Activated CD4-positive, CD25-positive, alpha-beta regulatory T cell treated with anti-CD3 and anti-CD28 coated beads, Interleukin-2, amount 50 U/mL, for 72 hours (primary cell): ENCODE measurements around the gene LYSMD2.

Experiments used
- DNase-seq: peaks from one replicate; pipeline ENCODE4 v3.0.0; 2021

LYSMD2 gene

GRCh38 chr15:51751697-51752683 lies 14.5 kb upstream of the LYSMD2 start:
- DNase-seq: no peak

GRCh38 chr15:51750792-51751696 lies 13.6 kb upstream of the LYSMD2 start, which contains the start of gene TMOD2:
Gene TMOD2, plus strand, starts transcription at chr15:51751597. Its CDS starts 14,845 bp downstream, at chr15:51766442.
- DNase-seq: peak; percentile 46

- DNase-seq: no peak
Measured at GRCh38 chr15:51750186-51750585, 12.7 kb upstream of the LYSMD2 start.

- no peak for DNase-seq
Measured at GRCh38 chr15:51749307-51749706, 11.9 kb upstream of the LYSMD2 start.

- no peak for DNase-seq
Measured at GRCh38 chr15:51739061-51739712, 1.7 kb upstream of the LYSMD2 start.

GRCh38 chr15:51738553-51738952 lies 1.1 kb upstream of the LYSMD2 start:
- DNase-seq: no peak

GRCh38 chr15:51736751-51737521 lies 519 bp downstream of the LYSMD2 start:
- DNase-seq: peak; percentile 64

- no peak for DNase-seq
Measured at GRCh38 chr15:51736069-51736468, 1.4 kb downstream of the LYSMD2 start.

GRCh38 chr15:51735228-51736010 lies 2.0 kb downstream of the LYSMD2 start:
- no peak for DNase-seq

GRCh38 chr15:51732646-51733045 lies 4.8 kb downstream of the LYSMD2 start:
- no peak for DNase-seq

- no peak for DNase-seq
Measured at GRCh38 chr15:51731549-51732267, 5.7 kb downstream of the LYSMD2 start.

- no peak for DNase-seq
Measured at GRCh38 chr15:51727141-51727897, 10.1 kb downstream of the LYSMD2 start.

GRCh38 chr15:51726302-51727073 lies 11.0 kb downstream of the LYSMD2 start:
- DNase-seq: no peak

GRCh38 chr15:51724673-51725072 lies 12.8 kb downstream of the LYSMD2 start:
- DNase-seq: no peak

GRCh38 chr15:51724199-51724598 lies 13.3 kb downstream of the LYSMD2 start:
- DNase-seq: no peak

GRCh38 chr15:51721199-51721960 lies 16.1 kb downstream of the LYSMD2 start:
- DNase-seq: no peak

GRCh38 chr15:51720201-51720995 lies 17.1 kb downstream of the LYSMD2 start:
- DNase-seq: no peak
